HG03103 (cell line): ENCODE results near the gene DNMT3L.

Experiments
- ATAC-seq: cut with Tn5 transposase; IDR thresholded peaks from one replicate; pipeline ENCODE4 v1.9.1; 2021; ENCODE audit warnings: low read depth; ENCODE audit not compliant: unreplicated experiment

Gene DNMT3L

DNA sequence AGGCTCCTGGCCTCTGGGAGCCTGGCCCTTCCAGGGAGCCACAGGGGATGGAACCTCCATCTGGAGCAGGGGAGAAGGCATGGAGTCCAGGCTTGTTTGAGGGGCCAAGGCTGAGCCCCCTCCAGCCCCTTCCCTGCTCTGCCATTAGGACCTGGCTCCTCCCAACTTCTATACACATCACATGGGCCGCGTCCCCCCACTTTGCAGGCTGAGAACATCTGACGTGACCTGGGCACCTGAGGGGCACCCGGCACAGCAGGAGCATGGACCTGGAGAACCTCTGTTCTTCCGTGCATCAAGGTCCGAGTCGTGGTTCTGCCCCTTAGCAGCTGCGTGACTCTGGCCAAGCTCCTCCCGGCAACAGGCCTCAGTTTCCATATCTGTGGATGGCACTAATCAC is 20.1 kb upstream of the DNMT3L start:
- ATAC-seq: no peak

DNA sequence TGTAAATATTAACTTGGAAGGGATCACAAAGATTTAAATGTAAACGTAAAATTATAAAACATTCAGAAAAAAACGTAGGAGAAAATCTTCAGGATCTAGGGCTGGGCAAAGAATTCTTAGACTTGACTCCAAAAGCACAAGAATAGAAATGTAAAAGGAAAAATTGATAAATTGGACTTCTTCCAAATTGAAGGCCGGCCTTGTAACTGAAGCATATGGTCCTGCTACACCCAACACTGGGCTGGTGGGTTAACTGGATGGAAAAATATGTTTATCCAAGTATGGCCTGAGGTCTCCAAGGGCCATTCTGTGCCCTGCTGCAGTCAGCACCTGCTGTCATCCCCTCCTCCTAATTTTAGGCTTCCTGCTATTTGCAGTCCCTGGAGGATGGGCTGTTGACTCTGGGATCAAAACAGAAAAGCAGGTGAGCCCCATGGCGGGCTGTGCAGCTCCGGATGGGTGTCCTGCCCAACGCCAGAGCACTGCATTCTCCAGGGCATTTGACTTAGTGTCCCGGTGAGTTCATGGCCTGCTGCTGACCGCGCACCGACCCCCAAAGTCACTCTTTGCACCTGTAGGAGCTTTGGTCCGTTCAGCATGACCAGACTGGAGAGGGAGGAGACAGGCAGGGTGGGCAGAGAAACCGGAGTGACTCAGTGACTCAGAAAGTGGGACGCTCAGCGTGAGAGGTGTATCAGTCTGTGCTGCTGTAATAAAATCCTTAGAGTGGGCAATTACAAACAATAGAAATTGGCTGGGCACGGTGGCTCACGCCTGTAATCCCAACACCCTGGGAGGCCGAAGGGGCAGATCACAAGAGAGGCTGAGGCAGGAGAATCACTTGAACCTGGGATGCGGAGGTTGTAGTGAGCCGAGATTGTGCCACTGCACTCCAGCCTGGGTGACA is 17.9 kb upstream of the DNMT3L start:
- ATAC-seq: no peak

DNA sequence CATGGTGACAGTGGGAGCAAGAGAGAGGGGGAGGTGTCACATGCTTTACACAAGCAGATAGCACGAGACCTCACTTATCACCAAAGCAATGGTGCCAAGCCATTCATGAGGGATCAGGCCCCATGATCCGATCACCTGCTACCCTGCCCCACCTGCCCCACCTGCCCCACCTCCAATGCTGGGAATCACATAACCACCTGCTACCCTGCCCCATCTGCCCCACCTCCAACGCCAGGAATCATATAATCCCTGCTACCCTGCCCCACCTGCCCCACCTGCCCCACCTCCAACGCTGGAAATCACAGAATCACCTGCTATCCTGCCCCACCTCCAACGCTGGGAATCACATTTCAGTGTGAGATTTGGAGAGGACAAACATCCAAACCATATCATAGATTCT is 13.3 kb upstream of the DNMT3L start:
- ATAC-seq: no peak

DNA sequence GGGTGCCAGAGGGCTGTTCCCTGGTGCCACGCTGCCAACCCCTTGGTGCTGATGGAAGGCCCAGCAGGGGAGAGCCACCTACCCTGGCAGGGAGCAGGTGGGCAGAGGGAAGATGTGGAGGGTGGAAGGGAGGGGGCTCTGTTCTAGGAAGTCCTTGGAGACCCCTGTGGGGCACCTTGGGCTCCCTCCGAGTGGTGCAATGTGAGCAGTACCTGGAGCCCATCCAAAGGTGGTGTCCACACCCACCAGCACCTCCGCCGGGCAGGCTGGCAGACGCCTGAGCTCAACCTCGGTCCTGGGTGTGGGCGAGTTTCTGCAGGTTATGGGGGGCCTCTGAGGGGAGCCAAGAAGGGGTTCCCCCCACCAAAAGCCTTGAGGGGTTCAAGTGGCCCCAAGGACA is 11.3 kb upstream of the DNMT3L start:
- no peak for ATAC-seq

DNA sequence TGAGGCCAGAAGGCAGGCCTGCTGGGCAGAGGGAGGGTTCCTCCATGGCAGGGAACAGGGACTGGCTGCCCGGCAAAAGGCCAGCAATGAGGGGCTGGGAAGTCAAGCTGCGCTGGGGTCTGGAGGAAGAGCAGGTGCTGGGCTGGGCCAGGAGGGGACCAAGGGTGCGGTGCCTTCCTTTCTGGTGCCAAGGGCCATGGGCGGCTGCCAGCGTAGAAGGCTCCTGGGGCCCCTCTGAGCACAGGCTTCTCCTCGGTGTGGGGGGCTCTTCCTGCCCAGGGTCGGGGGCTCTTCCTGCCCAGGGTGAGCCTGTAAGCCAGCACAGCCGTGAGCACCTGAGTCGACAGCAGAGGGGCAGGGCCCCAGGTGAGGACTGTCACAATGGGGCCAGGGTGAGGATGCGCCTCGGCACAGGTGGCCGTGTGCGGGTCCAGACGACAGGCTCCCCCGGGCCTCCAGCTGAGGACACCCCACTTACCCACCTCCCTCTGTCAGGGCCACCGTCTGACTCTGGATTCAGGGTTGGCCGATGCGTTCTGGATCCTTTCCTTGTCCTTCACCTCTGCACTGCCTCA is 10.7 kb upstream of the DNMT3L start:
- ATAC-seq: no peak

DNA sequence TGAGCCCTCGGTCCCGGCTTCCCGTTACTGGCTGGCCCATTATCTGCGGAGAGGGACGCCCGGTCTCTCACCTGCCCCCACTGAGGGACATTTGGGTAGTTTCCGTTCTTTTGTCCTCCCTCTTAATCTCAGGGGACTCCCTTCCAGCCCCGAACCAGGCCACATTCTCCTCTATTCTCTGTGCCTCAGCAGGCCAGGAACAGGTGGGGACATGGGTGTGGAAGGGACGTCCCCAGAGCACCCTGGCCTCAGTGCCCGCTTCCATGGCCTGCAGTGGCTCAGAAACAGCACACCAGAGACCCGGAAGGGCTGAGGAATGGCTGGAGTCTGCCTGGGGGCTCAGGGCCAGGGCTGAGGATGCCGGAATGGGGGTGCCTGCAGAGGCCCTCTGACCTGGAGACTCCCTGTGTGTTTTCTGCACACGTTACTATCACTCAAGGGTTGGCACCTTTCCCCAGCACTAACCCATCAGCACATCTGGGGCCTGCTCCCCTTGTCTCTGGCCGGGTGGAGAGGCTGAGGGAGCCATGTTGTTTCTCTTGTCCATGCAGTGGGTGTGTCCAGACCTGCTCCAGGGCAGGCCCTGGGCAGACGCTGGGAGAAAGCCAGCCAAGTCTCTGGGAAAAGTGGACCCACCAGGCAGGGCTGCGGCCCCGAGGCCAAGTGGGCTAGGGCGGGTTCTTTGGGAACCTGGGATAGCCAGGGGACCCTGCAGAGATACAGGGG is 10.0 kb upstream of the DNMT3L start:
- ATAC-seq: no peak

DNA sequence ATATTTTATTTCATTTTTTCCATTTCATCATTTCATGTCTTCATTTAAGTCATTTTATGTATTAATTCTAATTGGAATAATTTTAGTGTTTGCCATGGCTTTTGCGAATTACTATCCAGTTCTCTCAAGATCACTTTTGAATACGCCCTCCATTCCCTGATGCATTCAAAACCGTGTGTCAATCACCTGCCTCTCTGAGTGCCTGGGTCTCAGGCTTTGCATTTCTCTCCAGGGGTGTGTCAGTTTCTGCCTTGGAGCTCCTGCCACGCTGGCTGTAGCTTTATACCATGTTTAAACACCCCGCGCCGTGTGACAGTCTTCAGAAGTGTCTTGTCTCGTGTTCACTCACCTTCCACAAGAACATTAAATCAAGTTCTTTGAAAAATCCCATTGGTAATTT is 7.4 kb upstream of the DNMT3L start:
- no peak for ATAC-seq

DNA sequence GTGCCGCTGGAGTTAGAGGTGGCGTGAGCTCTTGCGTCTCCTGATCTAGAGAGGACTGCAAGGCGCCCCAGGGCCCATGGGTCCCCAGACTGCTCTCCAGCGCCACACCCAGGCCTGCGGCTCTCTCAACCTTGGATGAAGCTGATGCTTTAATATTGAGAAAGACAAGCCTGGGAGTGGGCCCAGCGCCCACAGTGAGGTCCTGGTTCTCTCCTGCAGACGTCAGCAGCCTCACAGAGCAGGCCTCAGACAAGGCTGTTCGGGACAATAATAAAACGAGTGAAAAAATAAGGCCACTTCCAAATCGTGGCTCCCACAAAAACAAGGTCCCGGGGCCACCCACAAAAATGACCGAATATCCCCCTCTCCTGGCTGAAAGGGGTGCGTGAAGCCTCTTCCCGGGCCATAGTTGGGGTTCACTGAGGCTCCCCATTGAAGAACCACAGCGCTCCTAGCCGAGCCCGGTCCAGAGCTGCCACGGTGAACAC is 6.0 kb upstream of the DNMT3L start:
- ATAC-seq: no peak

DNA sequence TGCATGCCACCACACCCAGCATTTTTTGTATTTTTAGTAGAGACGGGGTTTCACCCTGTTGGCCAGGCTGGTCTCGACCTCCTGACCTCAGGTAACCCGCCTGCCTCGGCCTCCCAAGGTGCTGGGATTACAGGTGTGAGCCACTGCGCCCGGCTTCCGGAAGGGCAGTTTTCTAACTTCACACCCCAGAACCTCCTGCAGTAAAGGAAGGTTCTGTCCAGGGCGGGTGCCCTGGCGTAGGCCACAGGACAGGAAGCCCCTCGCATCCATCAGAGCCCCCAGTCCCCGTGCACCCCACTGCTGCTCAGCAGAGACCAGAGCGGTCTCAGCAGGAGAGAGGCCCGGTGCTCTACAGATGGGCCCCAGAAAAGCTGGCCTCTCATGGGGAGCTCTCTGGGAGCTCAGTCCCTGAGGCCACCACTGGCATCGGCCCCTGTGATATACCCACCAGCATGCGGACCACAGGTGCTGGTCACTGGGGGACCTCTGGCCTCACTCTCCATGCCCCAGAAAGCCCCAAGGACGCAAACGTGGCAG is 4.1 kb upstream of the DNMT3L start:
- ATAC-seq: no peak

DNA sequence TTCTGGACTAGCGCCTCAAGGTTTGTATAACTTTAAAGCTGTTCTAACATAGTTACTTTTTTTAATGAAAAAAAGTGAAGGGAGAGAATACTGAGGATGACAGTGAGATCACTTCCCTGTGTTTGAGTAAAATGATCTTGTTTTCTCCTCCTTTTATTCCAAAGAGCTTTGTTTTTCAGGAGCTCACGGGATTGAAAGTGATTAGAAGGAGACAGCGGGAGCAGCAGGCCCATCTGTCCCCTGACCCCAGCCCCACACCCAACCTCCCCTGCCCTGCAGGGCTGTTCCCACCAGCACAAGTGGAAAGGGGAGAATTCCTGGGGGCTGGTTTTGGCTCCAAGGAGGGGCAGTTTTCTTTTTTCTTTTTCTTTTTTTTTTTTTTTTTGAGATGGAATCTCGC is 2.1 kb upstream of the DNMT3L start:
- ATAC-seq: no peak

DNA sequence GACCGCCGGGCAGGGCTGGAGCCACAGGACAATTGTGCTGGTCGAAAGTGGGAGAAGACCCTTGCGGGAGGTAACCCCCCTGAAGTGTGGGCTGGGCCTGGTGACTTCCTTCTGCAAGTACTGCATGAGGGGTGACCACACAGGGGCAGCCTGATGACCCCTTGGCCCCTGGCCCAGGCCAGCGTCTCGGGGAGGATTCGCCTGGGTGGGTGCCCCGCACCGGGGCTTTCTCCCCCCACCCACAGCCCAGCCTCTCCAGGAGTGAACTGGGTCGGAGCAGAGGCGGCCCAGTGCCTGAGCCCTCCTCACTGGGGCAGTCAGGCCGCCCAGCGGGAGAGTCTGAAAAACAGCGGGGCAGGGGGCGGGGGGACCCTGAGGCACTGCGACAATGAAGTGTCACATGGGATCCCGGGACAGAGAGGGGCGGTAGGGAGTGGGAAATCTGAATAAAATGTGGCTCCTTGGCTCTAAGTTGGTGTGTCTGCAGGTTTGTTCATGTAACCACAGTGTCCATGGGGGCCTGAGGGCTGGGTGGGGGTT is 1.6 kb upstream of the DNMT3L start:
- no peak for ATAC-seq

DNA sequence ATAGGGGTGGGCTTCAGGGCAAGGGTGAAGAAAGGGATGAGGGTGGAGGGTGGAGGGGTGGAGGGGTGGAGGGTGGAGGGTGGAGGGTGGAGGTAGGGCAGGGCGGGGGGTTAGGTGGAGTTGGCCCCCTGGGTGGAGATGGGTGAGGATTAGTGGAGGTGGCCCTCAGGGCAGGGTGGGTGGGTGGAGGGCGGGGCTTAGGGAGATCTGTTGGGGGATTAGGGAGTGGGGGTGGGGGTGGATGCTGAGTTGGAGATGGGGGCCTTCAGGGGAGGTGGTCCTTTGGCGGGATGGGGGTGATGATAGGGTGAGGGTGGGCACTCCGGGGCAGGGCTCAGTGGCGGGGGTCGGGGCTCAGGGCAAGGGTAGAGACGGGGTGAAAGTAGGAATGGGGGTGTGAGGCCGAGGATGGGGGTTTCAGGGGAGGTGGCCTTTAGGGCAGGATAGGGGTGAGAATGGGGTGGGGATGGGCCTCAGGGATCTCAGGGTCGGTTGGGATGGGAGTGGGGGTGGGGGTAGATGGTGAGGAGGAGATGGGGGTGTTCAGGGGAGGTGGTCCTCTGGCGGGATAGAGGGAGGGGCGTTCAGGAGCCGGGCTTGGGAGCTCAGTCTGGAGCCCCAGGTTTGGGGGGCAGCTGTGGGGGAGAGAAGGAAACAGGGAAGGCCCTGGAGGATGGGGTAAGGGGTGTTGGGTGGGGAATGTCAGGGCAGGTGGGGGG is 800 bp upstream of the DNMT3L start:
- no peak for ATAC-seq

DNA sequence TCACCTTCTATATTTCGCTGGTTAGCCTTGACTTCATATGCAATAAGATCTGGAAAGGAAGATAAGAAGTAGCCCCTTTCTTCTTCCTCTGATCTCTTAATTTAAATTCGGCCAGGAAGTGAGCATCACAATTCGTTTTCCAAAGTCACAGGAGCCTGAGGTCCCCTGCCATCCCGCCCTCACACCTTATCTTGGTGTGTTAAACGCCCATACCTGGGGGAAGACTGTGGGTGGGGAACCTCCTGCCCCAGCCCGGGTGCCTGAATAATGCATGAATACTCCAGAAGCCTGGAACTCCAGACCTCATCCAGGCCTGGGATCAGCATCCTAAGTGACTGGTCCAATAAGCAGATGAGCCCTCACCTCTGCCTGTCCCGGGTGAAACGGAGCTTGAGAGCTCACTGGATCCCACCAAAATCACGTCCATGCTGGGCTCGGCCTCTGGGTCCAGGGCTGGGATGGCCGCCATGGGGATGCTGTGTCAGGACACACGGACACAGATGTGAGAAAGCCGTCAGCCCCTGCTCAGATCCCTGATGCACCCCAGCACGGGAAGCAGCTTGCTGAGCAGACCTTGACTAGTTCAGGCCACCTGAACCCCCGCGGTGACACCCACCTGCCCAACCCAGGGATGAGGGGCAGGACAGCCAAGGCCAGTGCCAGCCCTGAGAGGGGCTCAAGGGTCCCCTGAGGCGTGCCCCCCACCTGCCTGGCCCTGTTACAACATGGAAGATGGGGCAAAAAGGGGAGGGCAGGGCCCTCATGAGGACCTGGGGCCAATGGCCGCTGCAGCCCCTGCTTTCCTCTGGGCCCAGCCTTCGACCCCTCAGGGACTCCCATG is 686 bp downstream of the DNMT3L start:
- no peak for ATAC-seq

DNA sequence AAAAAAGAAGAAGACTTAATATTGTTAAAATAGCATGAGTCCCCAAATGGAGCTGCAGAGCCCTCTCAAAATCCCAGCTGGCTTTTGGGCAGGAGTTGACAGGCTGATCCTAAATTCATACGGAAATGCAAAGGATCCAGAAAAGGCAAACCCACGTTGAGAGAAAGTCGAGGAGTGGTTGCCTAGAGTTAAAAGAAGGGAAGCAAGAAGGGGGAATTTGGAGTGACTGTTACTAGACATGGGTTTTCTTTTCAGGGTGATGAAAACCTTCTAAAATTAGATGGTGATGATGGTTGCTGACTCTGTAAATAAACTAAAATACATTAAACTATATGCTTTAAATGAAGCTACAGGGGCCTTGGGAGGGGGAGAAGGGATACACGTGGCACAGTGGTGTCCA is 1.6 kb downstream of the DNMT3L start:
- ATAC-seq: no peak

DNA sequence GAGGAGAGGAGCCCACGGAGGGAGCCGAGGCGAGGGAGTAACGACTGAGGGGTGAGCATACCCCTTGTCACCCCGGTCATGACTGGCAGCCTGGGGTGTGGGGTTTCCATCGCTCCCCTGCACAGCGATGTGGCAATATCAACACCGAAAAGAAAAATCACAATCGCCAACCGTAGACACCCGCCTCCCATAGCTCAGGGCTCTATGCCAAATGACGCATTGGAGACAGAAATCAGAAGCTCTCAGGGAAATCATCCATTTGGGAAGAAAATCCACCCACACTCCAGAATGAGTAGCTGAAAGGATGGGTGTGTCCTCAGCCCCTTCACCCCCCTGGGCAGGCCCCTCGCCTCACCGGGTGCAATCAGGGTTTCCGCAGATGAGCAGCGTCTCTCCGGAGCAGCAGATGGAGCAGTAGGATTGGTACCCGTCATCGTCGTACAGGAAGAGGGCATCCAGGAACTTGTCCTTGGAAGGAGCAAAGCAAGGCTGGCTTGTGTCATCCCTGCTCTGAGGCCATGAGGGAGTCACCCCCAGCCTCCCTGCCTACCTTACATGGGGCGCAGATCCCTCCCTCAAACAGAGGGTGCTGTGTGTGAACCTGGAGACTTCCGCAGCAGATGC is 2.5 kb downstream of the DNMT3L start:
- no peak for ATAC-seq

DNA sequence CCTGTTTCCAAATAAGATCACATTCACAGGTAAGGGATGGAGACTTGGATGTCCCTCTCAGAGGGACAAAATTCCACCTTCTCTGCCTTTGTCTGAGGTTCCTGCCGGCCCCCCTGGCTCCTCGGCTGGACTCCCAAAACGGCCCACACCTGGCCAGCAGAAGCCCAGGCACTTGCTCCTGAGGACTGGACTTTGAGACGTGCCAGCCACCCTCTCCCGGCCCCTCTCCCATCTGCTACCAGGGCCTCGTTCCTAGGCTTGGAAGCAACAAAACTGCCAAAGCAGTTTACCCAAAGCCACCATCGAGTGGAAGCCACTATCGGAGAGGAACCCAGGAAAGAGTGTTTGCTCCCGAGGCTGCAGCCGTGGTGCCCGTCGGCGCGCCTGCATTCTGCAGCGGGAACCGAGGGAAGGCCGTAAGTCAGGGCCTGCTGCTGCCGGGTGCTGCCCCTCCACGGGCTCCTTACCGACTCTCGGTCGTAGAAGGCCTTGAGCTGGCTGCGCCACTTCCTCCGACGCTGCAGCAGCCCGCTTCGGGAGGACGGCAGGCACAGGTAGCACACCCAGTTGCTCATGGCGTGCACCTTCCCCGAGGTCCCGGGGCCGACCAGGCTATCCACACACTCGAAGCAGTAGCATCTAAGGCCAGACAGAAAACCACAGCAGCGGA is 3.5 kb downstream of the DNMT3L start:
- ATAC-seq: no peak

DNA sequence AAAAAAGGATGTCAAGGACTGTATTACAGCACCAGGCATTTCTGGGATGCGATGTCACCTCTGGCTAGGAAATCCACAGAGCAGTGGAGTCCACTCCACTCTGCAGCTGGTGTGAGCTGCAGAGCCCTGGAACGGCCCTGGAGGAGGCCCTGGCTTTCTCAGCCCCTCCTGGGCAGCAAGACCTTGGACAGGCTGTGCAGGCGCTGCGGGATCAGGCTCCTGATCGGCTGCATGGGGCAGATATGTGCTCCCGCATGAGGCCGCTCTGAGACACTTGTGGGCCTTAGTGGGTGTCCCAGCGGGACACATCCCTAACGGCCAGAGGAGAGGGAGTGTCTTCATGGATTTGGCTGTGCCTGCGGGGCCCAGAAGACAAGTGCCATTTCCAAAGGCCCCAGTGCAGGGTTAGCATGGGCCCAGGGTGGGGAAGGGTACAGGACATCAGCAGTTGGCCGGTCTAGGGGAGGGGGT is 6.2 kb downstream of the DNMT3L start:
- no peak for ATAC-seq
